H9 (cell line): ENCODE results near the gene SLC11A1. TPM values are rescaled to one million over a fixed set of nuclear protein-coding genes. Genes with fewer than 3 reads are reported as not detected.

ENCODE experiments used
- DNase-seq: peaks from one replicate; pipeline ENCODE4 v3.0.0-alpha.2; 2017
- H2AFZ ChIP-seq: one replicate; pipeline ENCODE4 v1.6.1; 2013; ENCODE audit warnings: mild to moderate bottlenecking, low read length, control low read depth, moderate library complexity
- H2AK5ac ChIP-seq: 2 replicates; pipeline ENCODE4 v1.6.1; 2013; ENCODE audit warnings: low read length, control low read depth, mixed read lengths; ENCODE audit not compliant: insufficient read length
- H2BK120ac ChIP-seq: one replicate; pipeline ENCODE4 v1.6.1; 2013; ENCODE audit warnings: low read depth, mild to moderate bottlenecking, low read length, control low read depth, inconsistent platforms; ENCODE audit not compliant: poor library complexity, severe bottlenecking
- H2BK12ac ChIP-seq: 2 replicates; pipeline ENCODE4 v1.6.1; 2013; ENCODE audit warnings: low read length, control low read depth, mixed read lengths, low read depth; ENCODE audit not compliant: insufficient read length
- H2BK15ac ChIP-seq: 2 replicates; pipeline ENCODE4 v1.6.1; 2013; ENCODE audit warnings: low read depth, low read length, control low read depth
- H2BK20ac ChIP-seq: one replicate; pipeline ENCODE4 v1.6.1; 2013; ENCODE audit warnings: low read depth, mild to moderate bottlenecking, low read length, control low read depth, inconsistent platforms; ENCODE audit not compliant: poor library complexity, severe bottlenecking
- H2BK5ac ChIP-seq: 2 replicates; pipeline ENCODE4 v1.6.1; 2013; ENCODE audit warnings: low read length, control low read depth, mixed read lengths; ENCODE audit not compliant: insufficient read length
- H3K14ac ChIP-seq: 2 replicates; pipeline ENCODE4 v1.6.1; 2013; ENCODE audit warnings: low read length, control low read depth; ENCODE audit not compliant: insufficient read depth
- H3K18ac ChIP-seq: 2 replicates; pipeline ENCODE4 v1.6.1; 2013; ENCODE audit warnings: low read depth, mild to moderate bottlenecking, mixed read lengths, low read length, control low read depth; ENCODE audit not compliant: insufficient read length
- H3K23ac ChIP-seq: 2 replicates; pipeline ENCODE4 v1.6.1; 2013; ENCODE audit warnings: low read length, control low read depth, mixed read lengths, low read depth; ENCODE audit not compliant: insufficient read length
- H3K23me2 ChIP-seq: 2 replicates; pipeline ENCODE4 v1.6.1; 2013; ENCODE audit warnings: low read depth, mild to moderate bottlenecking, mixed read lengths, low read length, control low read depth; ENCODE audit not compliant: insufficient read length, poor library complexity, severe bottlenecking
- H3K27ac ChIP-seq: 2 replicates; pipeline ENCODE4 v1.5.1; 2013; ENCODE audit warnings: low read length, control low read depth, mixed read lengths, low read depth; ENCODE audit not compliant: insufficient read length
- H3K27me3 ChIP-seq: 2 replicates; pipeline ENCODE4 v1.6.1; 2013; ENCODE audit warnings: low read length, control low read depth, inconsistent platforms; ENCODE audit not compliant: insufficient read depth
- H3K4ac ChIP-seq: 2 replicates; pipeline ENCODE4 v1.6.1; 2013; ENCODE audit warnings: low read depth, mild to moderate bottlenecking, control low read depth, inconsistent platforms, low read length, moderate library complexity
- H3K4me1 ChIP-seq: 2 replicates; pipeline ENCODE4 v1.6.1; 2013; ENCODE audit warnings: low read length, control low read depth, inconsistent platforms; ENCODE audit not compliant: insufficient read depth
- H3K4me2 ChIP-seq: 2 replicates; pipeline ENCODE4 v1.6.1; 2013; ENCODE audit warnings: low read length, control low read depth, mixed read lengths; ENCODE audit not compliant: insufficient read length, insufficient read depth
- H3K56ac ChIP-seq: 2 replicates; pipeline ENCODE4 v1.6.1; 2013; ENCODE audit warnings: low read depth, mild to moderate bottlenecking, mixed read lengths, low read length, control low read depth; ENCODE audit not compliant: insufficient read length
- H3K79me1 ChIP-seq: 2 replicates; pipeline ENCODE4 v1.6.1; 2013; ENCODE audit warnings: low read depth, mild to moderate bottlenecking, moderate library complexity, low read length, control low read depth, inconsistent platforms; ENCODE audit not compliant: insufficient read depth, poor library complexity, severe bottlenecking
- H3K79me2 ChIP-seq: 2 replicates; pipeline ENCODE4 v1.6.1; 2013; ENCODE audit warnings: low read length, control low read depth, inconsistent platforms; ENCODE audit not compliant: insufficient read depth
- H3K9ac ChIP-seq: 2 replicates; pipeline ENCODE4 v1.6.1; 2013; ENCODE audit warnings: low read length, control low read depth, mixed read lengths; ENCODE audit not compliant: insufficient read length; ENCODE audit errors: extremely low read depth
- H3K9me3 ChIP-seq: one replicate; pipeline ENCODE4 v1.6.1; 2013; ENCODE audit warnings: low read depth, low read length, inconsistent platforms; ENCODE audit not compliant: control insufficient read depth
- H3T11ph ChIP-seq: one replicate; pipeline ENCODE4 v1.6.1; 2013; ENCODE audit warnings: mild to moderate bottlenecking, low read length, control low read depth, inconsistent platforms
- H4K20me1 ChIP-seq: one replicate; pipeline ENCODE4 v1.6.1; 2013; ENCODE audit not compliant: control insufficient read depth, insufficient read length, insufficient read depth
- H4K5ac ChIP-seq: 2 replicates; pipeline ENCODE4 v1.6.1; 2013; ENCODE audit warnings: low read depth, mild to moderate bottlenecking, mixed read lengths, low read length, control low read depth; ENCODE audit not compliant: insufficient read length
- H4K8ac ChIP-seq: replicated peaks from 2 replicates; pipeline ENCODE4 v1.6.1; 2013; ENCODE audit warnings: low read length, control low read depth, mixed read lengths, low read depth; ENCODE audit not compliant: insufficient read length
- H4K91ac ChIP-seq: 2 replicates; pipeline ENCODE4 v1.6.1; 2013; ENCODE audit warnings: low read depth, mild to moderate bottlenecking, moderate library complexity, mixed read lengths, low read length, control low read depth; ENCODE audit not compliant: insufficient read length
- H3K27ac Mint-ChIP-seq, 3 experiments: 2 replicates in 2 of 3; 3 replicates in 1 of 3; pipeline ENCODE4 v1.8.0; 2020 to 2021; ENCODE audit warnings: mixed read lengths in 3 of 3, mild to moderate bottlenecking in 1 of 3, moderate library complexity in 1 of 3
- H3K27me3 Mint-ChIP-seq: 2 replicates; pipeline ENCODE4 v1.8.0; 2021; ENCODE audit warnings: low read depth, mild to moderate bottlenecking, moderate library complexity, mixed read lengths
- H3K36me3 Mint-ChIP-seq, 3 experiments: 2 replicates in 2 of 3; 3 replicates in 1 of 3; pipeline ENCODE4 v1.8.0; 2020 to 2021; ENCODE audit warnings: low read depth in 3 of 3, mixed read lengths in 3 of 3; ENCODE audit not compliant: insufficient read depth in 1 of 3
- H3K4me1 Mint-ChIP-seq, 2 experiments: 2 replicates each; pipeline ENCODE4 v1.8.0; 2020; ENCODE audit warnings: mixed read lengths in 2 of 2
- H3K4me3 Mint-ChIP-seq, 2 experiments: 2 replicates in 1 of 2; 3 replicates in 1 of 2; pipeline ENCODE4 v1.8.0; 2020 to 2021; ENCODE audit warnings: mild to moderate bottlenecking in 2 of 2, mixed read lengths in 2 of 2, moderate library complexity in 1 of 2
- H3K9me3 Mint-ChIP-seq, 2 experiments: 2 replicates in 1 of 2; 3 replicates in 1 of 2; pipeline ENCODE4 v1.8.0; 2020; ENCODE audit warnings: mild to moderate bottlenecking in 2 of 2, mixed read lengths in 2 of 2, moderate library complexity in 1 of 2
- CTCF ChIP-seq: fragments of 200-600 bp; sonication (generic); conservative IDR thresholded peaks from 3 replicates; pipeline ENCODE4 v1.8.0; 2021; ENCODE audit warnings: antibody characterized with exemption, mild to moderate bottlenecking
- WGBS: extraction: QIAGEN DNeasy Blood & Tissue Kit; methylation state at CpG from one replicate; pipeline ENCODE4 v1.1.7; 2013; ENCODE audit warnings: missing lambda C conversion rate, low lambda C conversion rate, mixed read lengths; ENCODE audit not compliant: insufficient read length; ENCODE audit errors: extremely low coverage; 5-methylcytosine and 5-hydroxymethylcytosine counted together
- total RNA-seq: library from RNA; stranded (reverse); gene quantifications from 2 replicates; pipeline ENCODE4 v1.2.1, GENCODE V29; 2021

SLC11A1 gene
- total RNA-seq, 1 experiment from 2014 or later: 0.11 TPM

- H3T11ph ChIP-seq: no peak overlapping the region
- no peak overlapping the region for H3K27ac ChIP-seq
These were observed 13.4 kb downstream of the SLC11A1 start for GRCh38 chr2:218395456-218395825.

More at GRCh38 chr2:218395456-218395825, 13.4 kb downstream of the SLC11A1 start:
- no peak overlapping the region for H2BK12ac ChIP-seq
- H3K79me1 ChIP-seq: no peaks in the 10 kb centered on the region
- H4K91ac ChIP-seq: no peak overlapping the region
- H3K18ac ChIP-seq: peak overlapping the region; percentile 21
- no peak overlapping the region for H2BK20ac ChIP-seq
- no peak overlapping the region for H3K23ac ChIP-seq
- no peaks in the 10 kb centered on the region for H4K20me1 ChIP-seq
- no peak overlapping the region for H3K56ac ChIP-seq
- H3K27me3 ChIP-seq: peaks cover 20% of the 10 kb centered on the region
- peaks cover 26 to 45% of the 10 kb centered on the region in 2 experiments for H3K4me1 Mint-ChIP-seq
- H3K14ac ChIP-seq: peak overlapping the region; percentile 16; the same call in 1 of the 2 replicates
- H3K79me2 ChIP-seq: no peaks in the 10 kb centered on the region
- no CpG with 5 or more reads among the region's 16 CpGs for WGBS
- no peak overlapping the region for H2BK5ac ChIP-seq
- peaks cover 29% of the 10 kb centered on the region for H3K23me2 ChIP-seq
- no peak overlapping the region for H2BK15ac ChIP-seq
- no peak overlapping the region for H4K5ac ChIP-seq
- no peak overlapping the region for H2BK120ac ChIP-seq
- H3K4me1 ChIP-seq: no peaks in the 10 kb centered on the region; the same call in 1 of the 2 replicates
- H3K27me3 Mint-ChIP-seq: peaks cover 46% of the 10 kb centered on the region
- no peak overlapping the region for H2AK5ac ChIP-seq
- H3K9ac ChIP-seq: no peak overlapping the region
- H4K8ac ChIP-seq: no peak overlapping the region
- H3K4me2 ChIP-seq: peak overlapping the region; percentile 93
- no peaks in the 10 kb centered on the region for H3K36me3 Mint-ChIP-seq
- H3K4me3 Mint-ChIP-seq: peak overlapping the region; percentile 83 to 89
- no peaks in the 10 kb centered on the region; a peak in 1 of 5 replicates for H3K9me3 Mint-ChIP-seq
- TF ChIP-seq CTCF: no peak
- no peaks in the 10 kb centered on the region for H3K9me3 ChIP-seq
- no peak for DNase-seq
- H2AFZ ChIP-seq: peak overlapping the region; percentile 41
- no peak overlapping the region for H3K4ac ChIP-seq
- no peak overlapping the region for H3K27ac Mint-ChIP-seq
